HCT116 (cell line): Measurements from ENCODE around the gene SELENON. TPM values are rescaled to one million over a fixed set of nuclear protein-coding genes. Genes with fewer than 3 reads are reported as not detected.

ENCODE experiments used
- ATAC-seq: fragments of 200-7000 bp; cut with Tn5 transposase; 2 replicates; pipeline ENCODE4 v1.9.1; 2020; ENCODE audit warnings: mild to moderate bottlenecking, moderate library complexity
- Bru-seq: library from RNA; stranded (reverse); fragments of 400-500 nt; gene quantifications from one replicate; lab custom pipeline; 2021; lab: Mats Ljungman, UMichigan
- BruChase-seq, 2 experiments: library from RNA; stranded (reverse); fragments of 400-500 nt; gene quantifications; one replicate each; lab custom pipeline; 2021; lab: Mats Ljungman, UMichigan
- BruUV-seq: library from RNA; stranded (reverse); fragments of 400-500 nt; replicated peaks from 2 replicates; lab custom pipeline; 2021; lab: Mats Ljungman, UMichigan
- CTCF ChIA-PET: fragments of 300-600 bp; sonication (Branson Sonifier 250); formaldehyde crosslinking; loops from one replicate; lab custom pipeline; 2021; ENCODE audit warnings: antibody characterized with exemption; lab: Charles Lee
- POLR2A ChIA-PET: fragments of 300-600, 350-600 bp; sonication (Branson Sonifier 250); formaldehyde crosslinking; loops from one replicate; lab custom pipeline; 2021; ENCODE audit warnings: antibody characterized with exemption; lab: Charles Lee
- RAD21 ChIA-PET, 2 experiments: fragments of 300-600 bp; sonication (Branson Sonifier 250); formaldehyde crosslinking; loops; one replicate each; lab custom pipeline; 2023; ENCODE audit warnings: low total read pairs in 2 of 2; ENCODE audit not compliant: uncharacterized antibody in 2 of 2, unreplicated experiment in 2 of 2, low non-redundant PET in 1 of 2; lab: Charles Lee
- DNase-seq: peaks from one replicate; pipeline ENCODE4 v3.0.0-alpha.2; 2010; ENCODE audit warnings: low read depth, low spot score
- H2AFZ ChIP-seq: fragments of 200-600 bp; shearing (Covaris generic), sonication (generic); 2 replicates; pipeline ENCODE4 v1.6.1; 2017; ENCODE audit warnings: low read depth, mixed run types, mixed read lengths, antibody characterized with exemption, low read length; ENCODE audit not compliant: poor library complexity, severe bottlenecking
- H3K27ac ChIP-seq: 2 replicates; pipeline ENCODE4 v1.5.1; 2012; ENCODE audit warnings: low read depth, low read length
- H3K27me3 ChIP-seq: fragments of 200-600 bp; sonication (generic); 2 replicates; pipeline ENCODE4 v1.6.1; 2016; ENCODE audit warnings: mixed run types, low read length, mixed read lengths; ENCODE audit not compliant: insufficient read depth
- H3K36me3 ChIP-seq, 2 experiments: fragments of 200-500 bp in 1 of 2; fragments of 200-600 bp in 1 of 2; sonication (Bioruptor generic) in 1 of 2; sonication (generic) in 1 of 2; 2 replicates each; pipeline versions ENCODE4 v1.5.1 to v1.6.1; 2014 to 2016; ENCODE audit warnings: low read length in 2 of 2, inconsistent platforms in 1 of 2, mixed read lengths in 1 of 2, mixed run types in 1 of 2; ENCODE audit not compliant: insufficient read depth in 2 of 2, control insufficient read depth in 1 of 2
- H3K4me1 ChIP-seq, 2 experiments: fragments of 200-600 bp in 1 of 2; sonication (generic) in 1 of 2; 2 replicates each; pipeline versions ENCODE4 v1.5.1 to v1.6.1; 2012 to 2017; ENCODE audit warnings: low read length in 2 of 2, inconsistent platforms in 1 of 2, mild to moderate bottlenecking in 1 of 2, mixed read lengths in 1 of 2, mixed run types in 1 of 2, moderate library complexity in 1 of 2; ENCODE audit not compliant: insufficient read depth in 2 of 2, control insufficient read depth in 1 of 2
- H3K4me2 ChIP-seq: fragments of 200-600 bp; sonication (generic); 2 replicates; pipeline ENCODE4 v1.6.1; 2017; ENCODE audit warnings: mixed run types, low read length, mixed read lengths
- H3K4me3 ChIP-seq, 2 experiments: fragments of 200-600 bp in 1 of 2; sonication (generic) in 1 of 2; replicated peaks in 1 of 2; 2 replicates each; pipeline ENCODE4 v1.5.1; 2011 to 2016; ENCODE audit warnings: low read length in 2 of 2, control low read depth in 1 of 2, low read depth in 1 of 2, mild to moderate bottlenecking in 1 of 2, mixed read lengths in 1 of 2, mixed run types in 1 of 2
- H3K79me2 ChIP-seq: fragments of 200-600 bp; sonication (generic); 2 replicates; pipeline ENCODE4 v1.6.1; 2017; ENCODE audit warnings: mild to moderate bottlenecking, mixed run types, low read length, moderate library complexity, mixed read lengths; ENCODE audit not compliant: insufficient read depth
- H3K9ac ChIP-seq: fragments of 200-600 bp; sonication (generic); 2 replicates; pipeline ENCODE4 v1.6.1; 2016; ENCODE audit warnings: low read length, mixed read lengths
- H3K9me2 ChIP-seq: fragments of 200-600 bp; sonication (generic), shearing (Covaris generic); 2 replicates; pipeline ENCODE4 v1.6.1; 2017; ENCODE audit warnings: mixed run types, mild to moderate bottlenecking, moderate library complexity; ENCODE audit not compliant: insufficient read depth
- H3K9me3 ChIP-seq, 2 experiments: fragments of 200-500 bp in 1 of 2; fragments of 200-600 bp in 1 of 2; sonication (Bioruptor generic) in 1 of 2; sonication (generic) in 1 of 2; 2 replicates each; pipeline ENCODE4 v1.6.1; 2014 to 2017; ENCODE audit warnings: low read length in 2 of 2, mixed read lengths in 2 of 2, inconsistent platforms in 1 of 2, low read depth in 1 of 2, mild to moderate bottlenecking in 1 of 2, mixed run types in 1 of 2, moderate library complexity in 1 of 2; ENCODE audit not compliant: control insufficient read depth in 1 of 2, insufficient read depth in 1 of 2
- H4K20me1 ChIP-seq: fragments of 200-600 bp; sonication (generic), shearing (Covaris generic); 2 replicates; pipeline ENCODE4 v1.6.1; 2017; ENCODE audit warnings: mixed run types, mild to moderate bottlenecking, moderate library complexity; ENCODE audit not compliant: insufficient read depth
- EGR1 ChIP-seq: IDR thresholded peaks from 2 replicates; pipeline ENCODE4 v1.6.1; 2012; ENCODE audit warnings: low read depth
- POLR2AphosphoS5 ChIP-seq: IDR thresholded peaks from 2 replicates; pipeline ENCODE4 v1.6.1; 2011; ENCODE audit warnings: mild to moderate bottlenecking, low read depth, low read length, moderate library complexity
- ZFX ChIP-seq: fragments of 450-650 bp; IDR thresholded peaks from 2 replicates; pipeline ENCODE4 v1.6.1; 2017
- intact Hi-C: fragments of 100-400 bp; cut with micrococcal nuclease; formaldehyde crosslinking; loops from 2 replicates; pipeline ENCODE4 v1.10.0; 2022
- long read RNA-seq: library from polyadenylated mRNA; unstranded; transcript quantifications from one replicate; pipeline ENCODE4 v2.0.0, GENCODE V29; 2021; ENCODE audit not compliant: unreplicated experiment
- polyA plus RNA-seq: library from polyadenylated mRNA; unstranded; fragments of >200 nt; gene quantifications from 2 replicates; pipeline ENCODE4 v1.2.1, GENCODE V29; 2012; ENCODE audit warnings: missing spikeins
- total RNA-seq: library from RNA; stranded (reverse); gene quantifications from one replicate; pipeline ENCODE4 v1.2.1, GENCODE V29; 2021; ENCODE audit not compliant: unreplicated experiment

SELENON gene, protein sequence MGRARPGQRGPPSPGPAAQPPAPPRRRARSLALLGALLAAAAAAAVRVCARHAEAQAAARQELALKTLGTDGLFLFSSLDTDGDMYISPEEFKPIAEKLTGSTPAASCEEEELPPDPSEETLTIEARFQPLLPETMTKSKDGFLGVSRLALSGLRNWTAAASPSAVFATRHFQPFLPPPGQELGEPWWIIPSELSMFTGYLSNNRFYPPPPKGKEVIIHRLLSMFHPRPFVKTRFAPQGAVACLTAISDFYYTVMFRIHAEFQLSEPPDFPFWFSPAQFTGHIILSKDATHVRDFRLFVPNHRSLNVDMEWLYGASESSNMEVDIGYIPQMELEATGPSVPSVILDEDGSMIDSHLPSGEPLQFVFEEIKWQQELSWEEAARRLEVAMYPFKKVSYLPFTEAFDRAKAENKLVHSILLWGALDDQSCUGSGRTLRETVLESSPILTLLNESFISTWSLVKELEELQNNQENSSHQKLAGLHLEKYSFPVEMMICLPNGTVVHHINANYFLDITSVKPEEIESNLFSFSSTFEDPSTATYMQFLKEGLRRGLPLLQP
- total RNA-seq (85.1 TPM), Bru-seq, nascent RNA (percentile 69 among the genes with signal in this experiment), BruChase-seq, experiment 1, labeled RNA remaining after a 6-hour chase (percentile 89 among the genes with signal in this experiment), BruChase-seq, experiment 2, labeled RNA remaining after a 2-hour chase (percentile 80 among the genes with signal in this experiment)
- 69.4 and 80.6 TPM in 2 replicates for polyA plus RNA-seq
- long read RNA-seq, partial matches to known transcripts: 0 of 2 reads
- long read RNA-seq, other reads (novel, unspliced or antisense): 2 of 2 reads

DNA sequence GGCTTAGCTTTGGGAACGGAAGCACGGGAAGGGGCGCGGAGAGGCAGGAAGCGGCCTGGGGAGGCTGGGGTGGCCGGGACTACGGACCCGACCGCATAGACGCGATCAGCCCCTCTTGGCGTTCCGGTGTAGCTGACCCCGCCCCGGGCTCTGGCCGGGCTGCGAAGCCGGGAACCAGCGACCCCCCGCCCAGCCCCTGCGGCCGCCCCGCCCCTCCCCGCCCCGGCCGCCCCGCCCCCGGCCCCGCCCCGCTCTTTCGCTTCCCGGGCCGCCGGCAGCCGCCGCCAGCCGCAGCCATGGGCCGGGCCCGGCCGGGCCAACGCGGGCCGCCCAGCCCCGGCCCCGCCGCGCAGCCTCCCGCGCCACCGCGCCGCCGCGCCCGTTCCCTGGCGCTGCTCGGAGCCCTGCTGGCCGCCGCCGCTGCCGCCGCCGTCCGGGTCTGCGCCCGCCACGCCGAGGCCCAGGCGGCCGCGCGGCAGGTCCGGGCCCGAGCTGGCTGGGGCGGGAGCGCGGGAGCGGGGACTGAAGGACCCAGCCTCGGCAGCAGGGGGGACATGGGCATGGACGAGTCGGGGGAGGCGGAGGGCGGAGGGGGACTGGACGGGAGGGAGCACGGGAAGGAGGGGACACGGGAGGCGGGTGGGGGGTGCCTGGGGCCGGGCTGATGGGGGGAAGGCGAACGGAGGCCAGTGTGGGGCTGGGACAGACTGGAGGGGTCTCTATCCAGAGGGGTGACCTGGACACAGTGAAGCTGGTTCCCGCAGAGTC is at the start of gene SELENON:
Gene SELENON (plus strand): TSS at position 259 of the 768 bp plus-strand sequence. CDS start 38 bp downstream, at position 297.
- RAD21 ChIA-PET: no interaction called here
- H3K9me3 ChIP-seq: no peaks in the 10 kb centered on the region
- H4K20me1 ChIP-seq: no peaks in the 10 kb centered on the region
- BruUV-seq: no TSS peak
- CTCF ChIA-PET: interaction anchor here (1.1 kb wide), 2 partner anchors 10 to 11 kb away, joined by 7 read pairs; no protein-coding TSS in a partner anchor
- H3K9me2 ChIP-seq: no peaks in the 10 kb centered on the region
- peaks cover 5 to 16% of the 10 kb centered on the region in 2 experiments; a peak in 3 of 4 replicates for H3K4me1 ChIP-seq
- POLR2A ChIA-PET: interaction anchor here (0.6 kb wide), 2 partner anchors 227 to 553 kb away, joined by 3 to 5 read pairs; partner anchors contain the start of gene RSRP1
- H2AFZ ChIP-seq: peak within 1 kb of the TSS; percentile 33
- H3K9ac ChIP-seq: peak within 1 kb of the TSS; percentile 77
- H3K36me3 ChIP-seq: no peaks in the 10 kb centered on the region
- TF ChIP-seq POLR2AphosphoS5 (peak; percentile 32; the same call in 1 of the 2 replicates), ZFX (peak; percentile 76), EGR1 (no peak)
- no peak for DNase-seq
- no peaks in the 10 kb centered on the region for H3K27me3 ChIP-seq
- H3K79me2 ChIP-seq: no peaks in the 10 kb centered on the region
- ATAC-seq: peak; percentile 68
- peak within 1 kb of the TSS; percentile 66 to 72 for H3K4me3 ChIP-seq
- intact Hi-C loops: loop anchor here (2.0 to 5.0 kb wide), 3 partner anchors 183 to 298 kb away; partner anchors contain the start of gene MAN1C1
- H3K4me2 ChIP-seq: peak within 1 kb of the TSS; percentile 94
- H3K27ac ChIP-seq: peak within 1 kb of the TSS; percentile 63; the same call in 1 of the 2 replicates
